OCI-LY3 (cell line): Measurements from ENCODE around the gene PXK.

ENCODE experiments used
- CTCF ChIP-seq: fragments of 200-600, 300-600 bp; sonication (generic); IDR thresholded peaks from 2 replicates; pipeline ENCODE4 v1.5.1; 2014; ENCODE audit warnings: antibody characterized with exemption, low read length, low read depth
- EZH2phosphoT487 ChIP-seq: fragments of 200-600 bp; shearing (Covaris generic); IDR thresholded peaks from 2 replicates; pipeline ENCODE4 v1.6.1; 2018; ENCODE audit warnings: antibody characterized with exemption, mixed run types, low read depth

GRCh38 chr3:58416191-58416590 is 83.5 kb downstream of the PXK start:
- TF ChIP-seq CTCF (no peak), EZH2phosphoT487 (no peak)
